HG03066 (cell line): ENCODE results near the gene LSG1.

Experiments used
- ATAC-seq: cut with Tn5 transposase; IDR thresholded peaks from one replicate; pipeline ENCODE4 v1.9.1; 2021; ENCODE audit warnings: low read depth; ENCODE audit not compliant: unreplicated experiment

The LSG1 gene

GRCh38 chr3:194671900-194672808, at the start of gene LSG1:
Gene LSG1, minus strand, starts transcription at chr3:194672191. Its CDS starts 29 bp downstream, at chr3:194672162.
- ATAC-seq, result peak; percentile 85

GRCh38 chr3:194720048-194720447, 48.1 kb upstream of the LSG1 start:
- no peak for ATAC-seq

- no peak for ATAC-seq
Measured at GRCh38 chr3:194718079-194718478, 46.1 kb upstream of the LSG1 start.

GRCh38 chr3:194715022-194715800, 43.2 kb upstream of the LSG1 start:
- no peak for ATAC-seq

- no peak for ATAC-seq
Measured at GRCh38 chr3:194714564-194714963, 42.6 kb upstream of the LSG1 start.

- ATAC-seq, result no peak
Measured at GRCh38 chr3:194714137-194714455, 42.1 kb upstream of the LSG1 start.

- no peak for ATAC-seq
Measured at GRCh38 chr3:194713299-194714136, 41.5 kb upstream of the LSG1 start.

- no peak for ATAC-seq
Measured at GRCh38 chr3:194711913-194712312, 39.9 kb upstream of the LSG1 start.

- ATAC-seq, result no peak
Measured at GRCh38 chr3:194711286-194711685, 39.3 kb upstream of the LSG1 start.

GRCh38 chr3:194707147-194707540, 35.2 kb upstream of the LSG1 start:
- no peak for ATAC-seq

GRCh38 chr3:194705761-194706160, 33.8 kb upstream of the LSG1 start:
- ATAC-seq, result no peak

GRCh38 chr3:194705227-194705626, 33.2 kb upstream of the LSG1 start:
- no peak for ATAC-seq

- ATAC-seq, result no peak
Measured at GRCh38 chr3:194702545-194702944, 30.6 kb upstream of the LSG1 start.

GRCh38 chr3:194696702-194697101, 24.7 kb upstream of the LSG1 start:
- ATAC-seq, result no peak

- peak; percentile 66 for ATAC-seq
Measured at GRCh38 chr3:194691481-194692283, 19.7 kb upstream of the LSG1 start.

GRCh38 chr3:194690501-194691372, 18.7 kb upstream of the LSG1 start:
- no peak for ATAC-seq

GRCh38 chr3:194689493-194689944, 17.5 kb upstream of the LSG1 start:
- no peak for ATAC-seq

GRCh38 chr3:194688946-194689345, 17.0 kb upstream of the LSG1 start:
- ATAC-seq, result no peak

GRCh38 chr3:194688200-194688740, 16.3 kb upstream of the LSG1 start:
- peak; percentile 25 for ATAC-seq
